Measurements from ENCODE around the gene GPHN. TPM values are rescaled to one million over a fixed set of nuclear protein-coding genes. Genes with fewer than 3 reads are reported as not detected.
"Not testable (repeated sequence)": the region's sequence is repeated elsewhere in the genome, so short reads cannot be mapped to it uniquely, and the experiment has no call there.

GPHN gene
- total and polyA plus RNA-seq, 7 donors: 8.1 to 39.7 (median 22.3) TPM

DNA sequence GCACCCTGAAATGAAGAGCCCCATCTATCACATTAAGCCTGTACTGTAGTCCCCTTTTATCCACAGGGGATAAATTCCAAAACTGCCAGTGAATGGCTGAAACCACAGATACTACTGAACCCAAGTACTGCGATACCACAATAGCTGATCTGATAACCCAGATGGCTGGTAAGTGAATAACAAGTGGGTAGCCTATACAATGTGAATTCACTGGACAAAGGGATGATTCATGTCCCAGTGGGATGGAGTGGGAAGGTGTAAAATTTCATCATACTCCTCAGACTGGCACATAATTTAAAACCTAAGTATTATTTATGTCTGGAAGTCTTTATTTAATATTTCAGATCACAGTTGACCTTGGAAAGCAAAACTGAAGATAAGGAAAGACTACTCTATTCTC is 201.3 kb downstream of the GPHN start:
- Histone ChIP-seq H3K36me3 (ENCODE audit: insufficient read depth in 1 of 2, low read depth in 1 of 2) (no peaks in the 10 kb centered on the region), H3K27ac (no peak overlapping the region), H3K9me3 (peaks cover 10% of the 10 kb centered on the region), H3K4me1 (no peaks in the 10 kb centered on the region), H3K4me3 (no peak overlapping the region), H3K27me3 (ENCODE audit: insufficient read depth in 3 of 3, low read length in 2 of 3) (no peaks in the 10 kb centered on the region)
- ATAC-seq: no peak
- WGBS, 3 donors: 81 to 97% (median 94%) methylated on average over 1 of the region's 1 CpG
- intact Hi-C loops (cut with DNase I): no loop called here
- DNase-seq: no peak
- TF ChIP-seq, protein P1, sequence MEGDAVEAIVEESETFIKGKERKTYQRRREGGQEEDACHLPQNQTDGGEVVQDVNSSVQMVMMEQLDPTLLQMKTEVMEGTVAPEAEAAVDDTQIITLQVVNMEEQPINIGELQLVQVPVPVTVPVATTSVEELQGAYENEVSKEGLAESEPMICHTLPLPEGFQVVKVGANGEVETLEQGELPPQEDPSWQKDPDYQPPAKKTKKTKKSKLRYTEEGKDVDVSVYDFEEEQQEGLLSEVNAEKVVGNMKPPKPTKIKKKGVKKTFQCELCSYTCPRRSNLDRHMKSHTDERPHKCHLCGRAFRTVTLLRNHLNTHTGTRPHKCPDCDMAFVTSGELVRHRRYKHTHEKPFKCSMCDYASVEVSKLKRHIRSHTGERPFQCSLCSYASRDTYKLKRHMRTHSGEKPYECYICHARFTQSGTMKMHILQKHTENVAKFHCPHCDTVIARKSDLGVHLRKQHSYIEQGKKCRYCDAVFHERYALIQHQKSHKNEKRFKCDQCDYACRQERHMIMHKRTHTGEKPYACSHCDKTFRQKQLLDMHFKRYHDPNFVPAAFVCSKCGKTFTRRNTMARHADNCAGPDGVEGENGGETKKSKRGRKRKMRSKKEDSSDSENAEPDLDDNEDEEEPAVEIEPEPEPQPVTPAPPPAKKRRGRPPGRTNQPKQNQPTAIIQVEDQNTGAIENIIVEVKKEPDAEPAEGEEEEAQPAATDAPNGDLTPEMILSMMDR (IDR thresholded peaks at IDR 0.05): no peak

DNA sequence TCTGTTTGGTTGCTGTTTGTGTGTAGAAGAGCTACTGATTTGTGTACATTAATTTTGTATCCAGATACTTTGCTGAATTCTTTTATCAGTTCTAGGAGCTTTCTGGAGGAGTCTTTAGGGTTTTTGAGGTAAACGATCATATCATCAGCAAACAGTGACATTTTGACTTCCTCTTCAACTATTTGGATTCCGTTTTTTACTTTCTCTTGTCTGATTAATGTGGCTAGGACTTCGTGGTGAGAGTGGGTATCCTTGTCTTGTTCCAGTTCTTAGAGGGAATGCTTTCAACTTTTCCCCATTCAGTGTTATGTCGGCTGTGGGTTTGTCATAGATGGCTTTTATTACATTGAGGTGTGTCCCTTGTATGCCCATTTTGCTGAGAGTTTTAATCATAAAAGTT is 206.3 kb downstream of the GPHN start:
- H3K27ac ChIP-seq; H3K27me3 ChIP-seq (ENCODE audit: insufficient read depth in 3 of 3, low read length in 2 of 3); H3K9me3 ChIP-seq; H3K4me3 ChIP-seq; H3K4me1 ChIP-seq; DNase-seq; intact Hi-C loops (cut with DNase I); H3K36me3 ChIP-seq (ENCODE audit: insufficient read depth in 1 of 2, low read depth in 1 of 2); ATAC-seq: not testable (repeated sequence)
- 87 to 96% (median 92%) methylated on average over 4 of the region's 4 CpGs for WGBS, 3 donors

- H3K4me3 ChIP-seq; H3K27ac ChIP-seq; DNase-seq; intact Hi-C loops (cut with DNase I); H3K36me3 ChIP-seq (ENCODE audit: insufficient read depth in 1 of 2, low read depth in 1 of 2); H3K9me3 ChIP-seq; H3K4me1 ChIP-seq; H3K27me3 ChIP-seq (ENCODE audit: insufficient read depth in 3 of 3, low read length in 2 of 3); ATAC-seq: not testable (repeated sequence)
- WGBS, 3 donors: 75 to 83% (median 80%) methylated on average over 2 of the region's 2 CpGs
Measured at GRCh38 chr14:66715313-66715712, 207.4 kb downstream of the GPHN start.

- intact Hi-C loops (cut with DNase I): no loop called here
- Histone ChIP-seq H3K9me3 (no peaks in the 10 kb centered on the region), H3K4me3 (no peak overlapping the region), H3K27ac (no peak overlapping the region), H3K27me3 (ENCODE audit: insufficient read depth in 3 of 3, low read length in 2 of 3) (no peaks in the 10 kb centered on the region), H3K4me1 (no peaks in the 10 kb centered on the region), H3K36me3 (ENCODE audit: insufficient read depth in 1 of 2, low read depth in 1 of 2) (no peaks in the 10 kb centered on the region)
- DNase-seq: no peak
- ATAC-seq: no peak
- TF ChIP-seq, protein P1 (IDR thresholded peaks at IDR 0.05): no peak
Measured at GRCh38 chr14:66716227-66716626, 208.3 kb downstream of the GPHN start.

DNA sequence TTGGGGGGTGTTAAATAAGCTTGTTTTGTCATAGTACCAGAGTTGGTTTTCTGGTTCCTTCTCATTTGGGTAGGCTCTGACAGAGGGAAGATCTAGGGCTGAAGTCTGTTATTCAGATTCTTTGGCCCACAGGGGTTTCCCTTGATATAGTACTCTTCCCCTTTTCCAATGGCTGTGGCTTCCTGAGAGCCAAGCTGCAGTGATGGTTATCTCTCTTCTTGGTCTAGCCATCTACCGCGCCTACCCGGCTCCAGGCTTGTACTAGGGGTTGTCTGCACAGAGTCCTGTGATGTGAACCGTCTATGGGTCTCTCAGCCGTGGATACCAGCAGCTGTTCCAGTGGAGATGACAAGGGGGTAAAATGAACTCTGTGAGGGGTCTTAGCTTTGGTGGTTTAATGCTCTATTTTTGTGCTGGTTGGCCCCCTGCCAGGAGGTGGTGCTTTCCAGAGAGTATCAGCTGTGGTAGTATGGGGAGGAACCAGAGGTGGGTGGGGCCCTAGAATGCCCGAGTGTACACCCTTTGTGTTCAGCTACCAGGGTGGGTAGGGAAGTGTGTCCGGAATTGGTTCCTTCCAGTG is 209.7 kb downstream of the GPHN start:
- ATAC-seq (no peak), DNase-seq (no peak)
- H3K36me3 ChIP-seq (ENCODE audit: insufficient read depth in 1 of 2, low read depth in 1 of 2): no peaks in the 10 kb centered on the region

More for the DNA sequence above, 209.7 kb downstream of the GPHN start:
- H3K4me3 ChIP-seq: no peak overlapping the region
- TF ChIP-seq, protein P1 (IDR thresholded peaks at IDR 0.05): no peak
- H3K9me3 ChIP-seq: no peaks in the 10 kb centered on the region
- no peaks in the 10 kb centered on the region for H3K4me1 ChIP-seq
- no peak overlapping the region for H3K27ac ChIP-seq
- WGBS, 3 donors: 89 to 91% (median 90%) methylated on average over 7 of the region's 7 CpGs
- no peaks in the 10 kb centered on the region for H3K27me3 ChIP-seq (ENCODE audit: insufficient read depth in 3 of 3, low read length in 2 of 3)
- intact Hi-C loops (cut with DNase I): no loop called here
